A549 (cell line): Measurements from ENCODE around the gene ISOC1.

Experiments
- CHD2 ChIP-seq: fragments of 150-350 bp; IDR thresholded peaks from 2 replicates; pipeline ENCODE4 v1.6.1; 2014; ENCODE audit warnings: low read length; ENCODE audit not compliant: partially characterized antibody
- CTCF ChIP-seq: fragments of >200 bp; sonication (Bioruptor Twin); formaldehyde crosslinking; IDR thresholded peaks from 3 replicates; pipeline ENCODE4 v1.5.1; 2016
- EP300 ChIP-seq, 2 experiments: fragments of >200 bp; sonication (Bioruptor Twin); formaldehyde crosslinking; IDR thresholded peaks; 2 replicates in 1 of 2; 3 replicates in 1 of 2; pipeline ENCODE4 v1.6.1; 2016 to 2017
- HOXA7 ChIP-seq: fragments of 250-450 bp; sonication (Bioruptor Pico); IDR thresholded peaks from 2 replicates; pipeline ENCODE4 v1.5.0; 2020; ENCODE audit warnings: mild to moderate bottlenecking, moderate library complexity
- JUN ChIP-seq, 2 experiments: fragments of >200 bp; sonication (Bioruptor Twin); formaldehyde crosslinking; IDR thresholded peaks; 2 replicates in 1 of 2; 3 replicates in 1 of 2; pipeline ENCODE4 v1.6.1; 2016 to 2017
- JUNB ChIP-seq: fragments of >200 bp; sonication (Bioruptor Twin); formaldehyde crosslinking; IDR thresholded peaks from 2 replicates; pipeline ENCODE4 v1.6.1; 2016
- MAFK ChIP-seq: fragments of 450-650 bp; IDR thresholded peaks from 2 replicates; pipeline ENCODE4 v1.6.1; 2014; ENCODE audit not compliant: partially characterized antibody
- MAZ ChIP-seq: fragments of 150-350 bp; IDR thresholded peaks from 2 replicates; pipeline ENCODE4 v1.6.1; 2014; ENCODE audit warnings: antibody characterized with exemption, low read depth, low read length, borderline replicate concordance
- RCOR1 ChIP-seq: fragments of 150-350 bp; IDR thresholded peaks from 2 replicates; pipeline ENCODE4 v1.6.1; 2014; ENCODE audit warnings: antibody characterized with exemption, low read length, low read depth
- RFX5 ChIP-seq: fragments of 450-650 bp; IDR thresholded peaks from 2 replicates; pipeline ENCODE4 v1.7.1; 2014; ENCODE audit warnings: antibody characterized with exemption, mild to moderate bottlenecking, moderate library complexity
- SMC3 ChIP-seq: fragments of >200 bp; sonication (Bioruptor Twin); formaldehyde crosslinking; IDR thresholded peaks from 3 replicates; pipeline ENCODE4 v1.6.1; 2018; ENCODE audit warnings: inconsistent platforms
- USF2 ChIP-seq: fragments of 450-650 bp; IDR thresholded peaks from 2 replicates; pipeline ENCODE4 v1.6.1; 2014; ENCODE audit warnings: antibody characterized with exemption
- ZC3H11A ChIP-seq: fragments of 450-650 bp; IDR thresholded peaks from 2 replicates; pipeline ENCODE4 v1.6.1; 2014; ENCODE audit warnings: antibody characterized with exemption, mild to moderate bottlenecking

- TF ChIP-seq CTCF (no peak), HOXA7 (CRISPR knock-in tag) (no peak), MAFK (no peak), EP300 (IDR thresholded peaks at IDR 0.05) (no peak), JUNB (no peak), ZC3H11A (no peak), RFX5 (no peak), MAZ (no peak), JUN (IDR thresholded peaks at IDR 0.05) (no peak), USF2 (no peak), CHD2 (no peak), SMC3 (no peak), RCOR1 (no peak)
These were observed 15.1 kb upstream of the ISOC1 start for GRCh38 chr5:129079496-129079895.
